Liver (tissue), 9 donors: Measurements from ENCODE around the gene GCLM. TPM values are rescaled to one million over a fixed set of nuclear protein-coding genes. Genes with fewer than 3 reads are reported as not detected.

Experiments
- DNase-seq: peaks from one replicate; pipeline ENCODE4 v3.0.0-alpha.2; 2017; ENCODE audit warnings: low spot score
- H3K27ac ChIP-seq, 2 donors: one replicate each; pipeline ENCODE4 v1.7.0; 2013; ENCODE audit warnings: inconsistent platforms in 2 of 2, low read length in 2 of 2, control low read depth in 1 of 2, low read depth in 1 of 2, mild to moderate bottlenecking in 1 of 2
- H3K27me3 ChIP-seq, 4 donors: one replicate each; pipeline versions ENCODE4 v1.6.1 to v1.7.0; 2013; ENCODE audit warnings: low read length in 3 of 4, inconsistent platforms in 1 of 4, mild to moderate bottlenecking in 1 of 4, moderate library complexity in 1 of 4; ENCODE audit not compliant: control insufficient read depth in 4 of 4, insufficient read depth in 4 of 4
- H3K36me3 ChIP-seq, 4 donors: one replicate each; pipeline versions ENCODE4 v1.6.1 to v1.7.0; 2013; ENCODE audit warnings: low read length in 3 of 4, mild to moderate bottlenecking in 3 of 4, low read depth in 1 of 4, moderate library complexity in 1 of 4; ENCODE audit not compliant: control insufficient read depth in 4 of 4, insufficient read depth in 3 of 4
- H3K4me1 ChIP-seq, 4 donors: one replicate each; pipeline versions ENCODE4 v1.6.1 to v1.7.0; 2013; ENCODE audit warnings: low read length in 3 of 4, mild to moderate bottlenecking in 3 of 4, moderate library complexity in 1 of 4; ENCODE audit not compliant: control insufficient read depth in 4 of 4, insufficient read depth in 4 of 4
- H3K4me3 ChIP-seq, 3 donors: one replicate each; pipeline versions ENCODE4 v1.6.1 to v1.7.0; 2013; ENCODE audit warnings: low read length in 3 of 3, control low read depth in 1 of 3, low read depth in 1 of 3, mild to moderate bottlenecking in 1 of 3
- H3K9ac ChIP-seq, 2 donors: one replicate each; pipeline ENCODE4 v1.7.0; 2013; ENCODE audit warnings: low read length in 2 of 2, mild to moderate bottlenecking in 2 of 2, moderate library complexity in 2 of 2, control low read depth in 1 of 2, low read depth in 1 of 2
- H3K9me3 ChIP-seq, 4 donors: one replicate each; pipeline versions ENCODE4 v1.6.1 to v1.7.0; 2013; ENCODE audit warnings: low read length in 3 of 4; ENCODE audit not compliant: control insufficient read depth in 4 of 4
- EGR1 ChIP-seq, 2 donors: IDR thresholded peaks; 2 replicates each; pipeline ENCODE4 v1.6.1; 2016 to 2018; ENCODE audit warnings: antibody characterized with exemption in 2 of 2, low read depth in 2 of 2
- FOXA1 ChIP-seq: IDR thresholded peaks from 2 replicates; pipeline ENCODE4 v1.6.1; 2016; ENCODE audit warnings: antibody characterized with exemption
- FOXA2 ChIP-seq: IDR thresholded peaks from 2 replicates; pipeline ENCODE4 v1.6.1; 2016; ENCODE audit warnings: antibody characterized with exemption
- GABPA ChIP-seq, 2 donors: IDR thresholded peaks in 1 of 2; conservative IDR thresholded peaks in 1 of 2; 2 replicates each; pipeline ENCODE4 v1.6.1; 2016; ENCODE audit warnings: antibody characterized with exemption in 2 of 2, mild to moderate bottlenecking in 1 of 2, moderate library complexity in 1 of 2
- HNF4A ChIP-seq, 2 donors: conservative IDR thresholded peaks; 2 replicates each; pipeline ENCODE4 v1.6.1; 2016; ENCODE audit warnings: antibody characterized with exemption in 2 of 2, mild to moderate bottlenecking in 2 of 2
- HNF4G ChIP-seq: IDR thresholded peaks from 2 replicates; pipeline ENCODE4 v1.6.1; 2016; ENCODE audit warnings: antibody characterized with exemption
- JUND ChIP-seq, 2 donors: IDR thresholded peaks; 2 replicates each; pipeline ENCODE4 v1.6.1; 2016; ENCODE audit warnings: antibody characterized with exemption in 2 of 2
- NR2F2 ChIP-seq: IDR thresholded peaks from 2 replicates; pipeline ENCODE4 v1.6.1; 2016; ENCODE audit warnings: antibody characterized with exemption
- RAD21 ChIP-seq, 2 donors: IDR thresholded peaks; 2 replicates each; pipeline ENCODE4 v1.6.1; 2016; ENCODE audit warnings: antibody characterized with exemption in 2 of 2, mild to moderate bottlenecking in 2 of 2
- RXRA ChIP-seq, 2 donors: IDR thresholded peaks; 2 replicates each; pipeline ENCODE4 v1.6.1; 2017 to 2018; ENCODE audit warnings: antibody characterized with exemption in 2 of 2, mild to moderate bottlenecking in 1 of 2
- SP1 ChIP-seq: IDR thresholded peaks from 2 replicates; pipeline ENCODE4 v1.6.1; 2018; ENCODE audit warnings: antibody characterized with exemption, mild to moderate bottlenecking
- TAF1 ChIP-seq: conservative IDR thresholded peaks from 2 replicates; pipeline ENCODE4 v1.6.1; 2016; ENCODE audit warnings: antibody characterized with exemption, mild to moderate bottlenecking
- YY1 ChIP-seq: IDR thresholded peaks from 2 replicates; pipeline ENCODE4 v1.6.1; 2016; ENCODE audit warnings: antibody characterized with exemption, mild to moderate bottlenecking
- WGBS: extraction: QIAGEN DNeasy Blood & Tissue Kit; methylation state at CpG from one replicate; pipeline ENCODE4 v1.1.7; 2013; 5-methylcytosine and 5-hydroxymethylcytosine counted together
- polyA plus RNA-seq, 2 donors: library from polyadenylated mRNA; stranded (reverse) in 1 of 2; unstranded in 1 of 2; fragments of 200-250 nt in 1 of 2; fragments of >200 nt in 1 of 2; fragmentation: Nextera tagmentation in 1 of 2; extraction: Ambion mirVana in 1 of 2; gene quantifications; one replicate each; pipeline versions ENCODE4 v1.2.1 to v1.2.3, GENCODE V29; 2013 to 2015
- total RNA-seq, 2 donors: library from RNA; depleted of rRNA; stranded (reverse); fragments of >200 nt; gene quantifications; one replicate each; pipeline ENCODE4 v1.2.3, GENCODE V29; 2014
- TF ChIP-seq, protein P1 (sequence below): IDR thresholded peaks from 2 replicates; pipeline ENCODE4 v1.6.1; 2016; ENCODE audit warnings: antibody characterized with exemption
- TF ChIP-seq, protein P2 (sequence below): IDR thresholded peaks from 2 replicates; pipeline ENCODE4 v1.6.1; 2016; ENCODE audit warnings: antibody characterized with exemption, mild to moderate bottlenecking
- TF ChIP-seq, protein P3 (sequence below): fragments of 150-350 bp; IDR thresholded peaks from 2 replicates; pipeline ENCODE4 v1.5.1; 2017; ENCODE audit warnings: improper control_type of control experiment, low read depth, low read length; ENCODE audit not compliant: missing input control
- TF ChIP-seq, protein P4 (sequence below): IDR thresholded peaks from 2 replicates; pipeline ENCODE4 v1.6.1; 2016; ENCODE audit warnings: antibody characterized with exemption
- TF ChIP-seq, protein P5 (sequence below): IDR thresholded peaks from 2 replicates; pipeline ENCODE4 v1.6.1; 2016; ENCODE audit warnings: antibody characterized with exemption
- donor health status: healthy.
- donor health status: healthy.
- donor health status: healthy.
- donor health status: healthy.
- donor health status: healthy.

The GCLM gene
- total and polyA plus RNA-seq, 4 donors, result 8.9 to 49.1 (median 16.7) TPM

DNA sequence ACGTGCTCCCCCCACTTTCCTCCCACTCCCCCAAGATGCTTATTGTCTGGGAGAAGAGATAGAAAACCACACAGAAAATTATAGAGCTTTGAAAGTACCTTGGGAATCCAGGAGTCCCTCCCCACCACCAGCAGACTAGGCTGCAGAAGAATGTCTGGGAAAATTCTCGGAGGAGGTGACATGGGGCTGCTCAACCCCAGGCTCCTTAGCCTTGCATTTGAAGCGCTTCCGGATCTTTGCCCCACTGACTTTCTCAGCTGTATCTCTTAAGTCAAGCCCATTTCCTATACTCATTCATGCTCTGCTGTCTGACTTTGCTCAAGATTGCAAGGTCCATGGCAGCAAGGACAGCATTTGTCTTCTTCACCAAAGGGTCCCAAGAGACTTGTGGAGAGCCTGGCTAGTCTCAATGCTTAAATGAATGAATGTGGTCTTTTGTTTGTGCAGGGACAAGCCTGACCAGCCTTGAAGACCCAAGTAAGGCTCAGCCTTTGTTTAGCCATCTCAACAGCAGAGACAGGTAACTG is 68.2 kb downstream of the GCLM start:
- Histone ChIP-seq H3K36me3 (no peaks in the 10 kb centered on the region), H3K27ac (no peak overlapping the region), H3K4me3 (no peak overlapping the region), H3K4me1 (peaks cover 0 to 13% (median 6%) of the 10 kb centered on the region in 4 donors), H3K9ac (no peak overlapping the region), H3K27me3 (no peaks in the 10 kb centered on the region), H3K9me3 (no peaks in the 10 kb centered on the region)
- whole genome bisulfite sequencing, result 90% methylated on average over 4 of the region's 4 CpGs
- no peak for TF ChIP-seq HNF4G
- no peak for TF ChIP-seq SP1
- TF ChIP-seq HNF4A (conservative IDR thresholded peaks at IDR 0.05), result no peak
- TF ChIP-seq FOXA1, result no peak
- no peak for DNase-seq

DNA sequence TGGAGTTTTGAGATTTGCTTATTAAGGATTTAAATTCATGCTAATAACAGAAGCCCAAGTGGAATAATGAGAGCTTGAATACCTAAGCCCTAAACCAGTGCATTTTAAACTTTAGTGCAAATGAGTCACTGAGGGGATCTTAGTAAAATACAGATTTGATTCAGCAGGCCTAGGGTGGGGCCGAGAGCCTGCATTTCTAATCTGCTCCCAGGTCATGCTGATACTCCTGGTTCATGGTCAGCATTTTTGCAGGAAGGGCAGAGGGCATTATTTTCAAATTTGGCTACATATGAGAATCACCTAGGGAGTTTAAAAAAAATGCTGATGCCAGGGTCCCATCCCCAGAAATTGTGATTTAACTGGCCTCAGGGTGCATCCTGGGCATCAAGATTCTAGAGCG is 69.5 kb downstream of the GCLM start:
- Histone ChIP-seq H3K4me3 (no peak overlapping the region), H3K9ac (no peak overlapping the region), H3K9me3 (no peaks in the 10 kb centered on the region), H3K27me3 (no peaks in the 10 kb centered on the region), H3K4me1 (peaks cover 0 to 7% (median 0%) of the 10 kb centered on the region in 4 donors), H3K27ac (no peak overlapping the region), H3K36me3 (no peaks in the 10 kb centered on the region)
- TF ChIP-seq TAF1 (no peak), SP1 (no peak), RXRA (IDR thresholded peaks at IDR 0.05) (no peak), EGR1 (IDR thresholded peaks at IDR 0.05; ENCODE audit: low read depth in 2 of 2) (no peak), HNF4G (no peak), FOXA1 (no peak), NR2F2 (no peak), RAD21 (IDR thresholded peaks at IDR 0.05) (no peak), HNF4A (conservative IDR thresholded peaks at IDR 0.05) (no peak), GABPA (IDR thresholded peaks at IDR 0.05 in 1 of 2, conservative IDR thresholded peaks at IDR 0.05 in 1 of 2) (no peak), FOXA2 (no peak), JUND (IDR thresholded peaks at IDR 0.05) (no peak), YY1 (no peak)
- TF ChIP-seq, protein P1, sequence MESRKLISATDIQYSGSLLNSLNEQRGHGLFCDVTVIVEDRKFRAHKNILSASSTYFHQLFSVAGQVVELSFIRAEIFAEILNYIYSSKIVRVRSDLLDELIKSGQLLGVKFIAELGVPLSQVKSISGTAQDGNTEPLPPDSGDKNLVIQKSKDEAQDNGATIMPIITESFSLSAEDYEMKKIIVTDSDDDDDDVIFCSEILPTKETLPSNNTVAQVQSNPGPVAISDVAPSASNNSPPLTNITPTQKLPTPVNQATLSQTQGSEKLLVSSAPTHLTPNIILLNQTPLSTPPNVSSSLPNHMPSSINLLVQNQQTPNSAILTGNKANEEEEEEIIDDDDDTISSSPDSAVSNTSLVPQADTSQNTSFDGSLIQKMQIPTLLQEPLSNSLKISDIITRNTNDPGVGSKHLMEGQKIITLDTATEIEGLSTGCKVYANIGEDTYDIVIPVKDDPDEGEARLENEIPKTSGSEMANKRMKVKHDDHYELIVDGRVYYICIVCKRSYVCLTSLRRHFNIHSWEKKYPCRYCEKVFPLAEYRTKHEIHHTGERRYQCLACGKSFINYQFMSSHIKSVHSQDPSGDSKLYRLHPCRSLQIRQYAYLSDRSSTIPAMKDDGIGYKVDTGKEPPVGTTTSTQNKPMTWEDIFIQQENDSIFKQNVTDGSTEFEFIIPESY, result no peak
- TF ChIP-seq, protein P2, sequence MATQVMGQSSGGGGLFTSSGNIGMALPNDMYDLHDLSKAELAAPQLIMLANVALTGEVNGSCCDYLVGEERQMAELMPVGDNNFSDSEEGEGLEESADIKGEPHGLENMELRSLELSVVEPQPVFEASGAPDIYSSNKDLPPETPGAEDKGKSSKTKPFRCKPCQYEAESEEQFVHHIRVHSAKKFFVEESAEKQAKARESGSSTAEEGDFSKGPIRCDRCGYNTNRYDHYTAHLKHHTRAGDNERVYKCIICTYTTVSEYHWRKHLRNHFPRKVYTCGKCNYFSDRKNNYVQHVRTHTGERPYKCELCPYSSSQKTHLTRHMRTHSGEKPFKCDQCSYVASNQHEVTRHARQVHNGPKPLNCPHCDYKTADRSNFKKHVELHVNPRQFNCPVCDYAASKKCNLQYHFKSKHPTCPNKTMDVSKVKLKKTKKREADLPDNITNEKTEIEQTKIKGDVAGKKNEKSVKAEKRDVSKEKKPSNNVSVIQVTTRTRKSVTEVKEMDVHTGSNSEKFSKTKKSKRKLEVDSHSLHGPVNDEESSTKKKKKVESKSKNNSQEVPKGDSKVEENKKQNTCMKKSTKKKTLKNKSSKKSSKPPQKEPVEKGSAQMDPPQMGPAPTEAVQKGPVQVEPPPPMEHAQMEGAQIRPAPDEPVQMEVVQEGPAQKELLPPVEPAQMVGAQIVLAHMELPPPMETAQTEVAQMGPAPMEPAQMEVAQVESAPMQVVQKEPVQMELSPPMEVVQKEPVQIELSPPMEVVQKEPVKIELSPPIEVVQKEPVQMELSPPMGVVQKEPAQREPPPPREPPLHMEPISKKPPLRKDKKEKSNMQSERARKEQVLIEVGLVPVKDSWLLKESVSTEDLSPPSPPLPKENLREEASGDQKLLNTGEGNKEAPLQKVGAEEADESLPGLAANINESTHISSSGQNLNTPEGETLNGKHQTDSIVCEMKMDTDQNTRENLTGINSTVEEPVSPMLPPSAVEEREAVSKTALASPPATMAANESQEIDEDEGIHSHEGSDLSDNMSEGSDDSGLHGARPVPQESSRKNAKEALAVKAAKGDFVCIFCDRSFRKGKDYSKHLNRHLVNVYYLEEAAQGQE, result no peak
- TF ChIP-seq, protein P3, sequence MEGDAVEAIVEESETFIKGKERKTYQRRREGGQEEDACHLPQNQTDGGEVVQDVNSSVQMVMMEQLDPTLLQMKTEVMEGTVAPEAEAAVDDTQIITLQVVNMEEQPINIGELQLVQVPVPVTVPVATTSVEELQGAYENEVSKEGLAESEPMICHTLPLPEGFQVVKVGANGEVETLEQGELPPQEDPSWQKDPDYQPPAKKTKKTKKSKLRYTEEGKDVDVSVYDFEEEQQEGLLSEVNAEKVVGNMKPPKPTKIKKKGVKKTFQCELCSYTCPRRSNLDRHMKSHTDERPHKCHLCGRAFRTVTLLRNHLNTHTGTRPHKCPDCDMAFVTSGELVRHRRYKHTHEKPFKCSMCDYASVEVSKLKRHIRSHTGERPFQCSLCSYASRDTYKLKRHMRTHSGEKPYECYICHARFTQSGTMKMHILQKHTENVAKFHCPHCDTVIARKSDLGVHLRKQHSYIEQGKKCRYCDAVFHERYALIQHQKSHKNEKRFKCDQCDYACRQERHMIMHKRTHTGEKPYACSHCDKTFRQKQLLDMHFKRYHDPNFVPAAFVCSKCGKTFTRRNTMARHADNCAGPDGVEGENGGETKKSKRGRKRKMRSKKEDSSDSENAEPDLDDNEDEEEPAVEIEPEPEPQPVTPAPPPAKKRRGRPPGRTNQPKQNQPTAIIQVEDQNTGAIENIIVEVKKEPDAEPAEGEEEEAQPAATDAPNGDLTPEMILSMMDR, result no peak
- TF ChIP-seq, protein P4, sequence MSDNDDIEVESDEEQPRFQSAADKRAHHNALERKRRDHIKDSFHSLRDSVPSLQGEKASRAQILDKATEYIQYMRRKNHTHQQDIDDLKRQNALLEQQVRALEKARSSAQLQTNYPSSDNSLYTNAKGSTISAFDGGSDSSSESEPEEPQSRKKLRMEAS, result no peak
- TF ChIP-seq, protein P5, sequence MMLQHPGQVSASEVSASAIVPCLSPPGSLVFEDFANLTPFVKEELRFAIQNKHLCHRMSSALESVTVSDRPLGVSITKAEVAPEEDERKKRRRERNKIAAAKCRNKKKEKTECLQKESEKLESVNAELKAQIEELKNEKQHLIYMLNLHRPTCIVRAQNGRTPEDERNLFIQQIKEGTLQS, result no peak
- no peak for DNase-seq
- WGBS, result 89% methylated on average over 2 of the region's 2 CpGs
